NB4 (cell line): ENCODE data around the gene ELF1.

ENCODE experiments used
- DNase-seq: peaks from one replicate; pipeline ENCODE4 v3.0.0; 2010; ENCODE audit warnings: low read depth
- H3K4me3 ChIP-seq: one replicate; pipeline ENCODE4 v1.5.1; 2011; ENCODE audit warnings: mild to moderate bottlenecking, low read depth, low read length, moderate library complexity
- MYC ChIP-seq: IDR thresholded peaks from 2 replicates; pipeline ENCODE4 v1.6.1; 2011; ENCODE audit warnings: low read depth, low read length
- POLR2A ChIP-seq: IDR thresholded peaks from 2 replicates; pipeline ENCODE4 v1.6.1; 2011; ENCODE audit warnings: mild to moderate bottlenecking; ENCODE audit not compliant: insufficient read length; ENCODE audit errors: extremely low read depth
- TF ChIP-seq, protein P1 (sequence below): IDR thresholded peaks from one replicate; pipeline ENCODE4 v1.5.1; 2012; ENCODE audit warnings: low read depth, low read length
- TF ChIP-seq, protein P2 (sequence below): IDR thresholded peaks from 2 replicates; pipeline ENCODE4 v1.6.1; 2011; ENCODE audit warnings: low read depth, low read length

Gene ELF1

DNA sequence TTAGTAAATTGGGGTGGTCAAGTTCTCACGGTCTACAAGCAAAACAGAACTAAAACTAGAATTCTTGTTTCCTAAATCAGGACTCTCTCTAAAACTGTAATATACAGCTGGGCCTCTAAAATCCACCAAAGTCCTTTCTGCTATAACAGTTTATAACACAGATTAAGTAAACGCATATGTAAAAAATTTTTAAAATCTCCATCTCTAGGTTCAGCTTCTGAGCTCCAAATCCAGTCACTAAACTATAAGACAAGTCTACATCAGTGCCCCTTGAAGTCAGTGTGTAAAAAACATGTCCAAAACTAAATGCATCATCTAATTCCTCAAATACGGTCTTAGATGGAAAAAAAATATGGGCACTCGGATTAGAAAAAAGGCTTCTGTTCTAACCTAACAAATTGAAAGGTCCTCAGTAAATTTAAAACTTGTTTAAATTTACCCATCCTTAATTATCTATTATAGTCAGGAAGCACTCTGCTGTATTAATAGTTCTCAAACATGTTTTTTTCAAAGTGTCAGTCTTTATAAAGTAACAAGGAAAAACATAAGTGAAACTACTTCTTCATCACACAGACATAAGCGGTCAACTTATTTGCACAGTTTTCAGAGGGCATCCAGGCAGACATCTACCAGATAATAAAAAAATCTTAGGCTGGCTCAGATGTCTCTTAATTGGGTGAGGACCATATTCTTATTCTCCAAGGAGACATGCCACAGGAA is 33.6 kb downstream of the ELF1 start:
- TF ChIP-seq MYC, result no peak
- TF ChIP-seq, protein P1, sequence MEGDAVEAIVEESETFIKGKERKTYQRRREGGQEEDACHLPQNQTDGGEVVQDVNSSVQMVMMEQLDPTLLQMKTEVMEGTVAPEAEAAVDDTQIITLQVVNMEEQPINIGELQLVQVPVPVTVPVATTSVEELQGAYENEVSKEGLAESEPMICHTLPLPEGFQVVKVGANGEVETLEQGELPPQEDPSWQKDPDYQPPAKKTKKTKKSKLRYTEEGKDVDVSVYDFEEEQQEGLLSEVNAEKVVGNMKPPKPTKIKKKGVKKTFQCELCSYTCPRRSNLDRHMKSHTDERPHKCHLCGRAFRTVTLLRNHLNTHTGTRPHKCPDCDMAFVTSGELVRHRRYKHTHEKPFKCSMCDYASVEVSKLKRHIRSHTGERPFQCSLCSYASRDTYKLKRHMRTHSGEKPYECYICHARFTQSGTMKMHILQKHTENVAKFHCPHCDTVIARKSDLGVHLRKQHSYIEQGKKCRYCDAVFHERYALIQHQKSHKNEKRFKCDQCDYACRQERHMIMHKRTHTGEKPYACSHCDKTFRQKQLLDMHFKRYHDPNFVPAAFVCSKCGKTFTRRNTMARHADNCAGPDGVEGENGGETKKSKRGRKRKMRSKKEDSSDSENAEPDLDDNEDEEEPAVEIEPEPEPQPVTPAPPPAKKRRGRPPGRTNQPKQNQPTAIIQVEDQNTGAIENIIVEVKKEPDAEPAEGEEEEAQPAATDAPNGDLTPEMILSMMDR, result no peak
- TF ChIP-seq, protein P2, sequence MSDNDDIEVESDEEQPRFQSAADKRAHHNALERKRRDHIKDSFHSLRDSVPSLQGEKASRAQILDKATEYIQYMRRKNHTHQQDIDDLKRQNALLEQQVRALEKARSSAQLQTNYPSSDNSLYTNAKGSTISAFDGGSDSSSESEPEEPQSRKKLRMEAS, result no peak
- no peak for TF ChIP-seq POLR2A
- H3K4me3 ChIP-seq, result peak overlapping the region; percentile 29
- no peak for DNase-seq

DNA sequence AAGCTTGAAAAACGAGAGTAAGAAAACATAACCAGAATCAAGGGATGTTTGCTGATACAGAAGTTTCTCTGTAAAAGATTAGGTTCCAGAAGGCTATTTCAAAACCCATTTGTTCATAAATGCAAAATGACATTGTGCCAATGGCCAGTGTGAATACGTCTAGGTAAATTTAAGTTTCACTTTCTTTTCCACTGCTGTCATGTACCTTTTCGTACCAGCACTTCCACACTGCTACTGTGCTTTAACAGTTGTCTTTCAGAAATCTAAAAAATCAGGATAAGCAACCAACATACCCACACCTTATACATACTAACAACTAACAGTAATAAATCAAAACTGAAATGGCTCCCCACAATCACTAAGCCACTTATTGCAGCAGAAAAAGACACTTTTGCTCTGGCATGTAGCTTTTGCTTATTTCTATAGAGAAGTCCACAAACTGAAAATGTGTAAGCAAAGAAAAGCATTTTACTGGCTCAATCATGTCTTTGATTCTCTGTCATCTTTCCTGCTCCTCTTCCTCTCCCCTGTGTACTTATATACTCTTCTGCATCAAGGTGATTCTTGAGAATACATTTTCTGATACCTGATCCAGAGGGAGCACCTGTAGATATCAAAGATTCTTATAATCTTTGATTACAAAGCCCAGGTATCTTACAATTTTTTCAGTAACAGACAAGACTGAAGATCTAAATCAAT is 34.3 kb downstream of the ELF1 start:
- TF ChIP-seq, protein P1, result no peak
- TF ChIP-seq POLR2A (no peak), MYC (no peak)
- TF ChIP-seq, protein P2, result no peak
- no peak for DNase-seq
- H3K4me3 ChIP-seq, result peak overlapping the region; percentile 29

DNA sequence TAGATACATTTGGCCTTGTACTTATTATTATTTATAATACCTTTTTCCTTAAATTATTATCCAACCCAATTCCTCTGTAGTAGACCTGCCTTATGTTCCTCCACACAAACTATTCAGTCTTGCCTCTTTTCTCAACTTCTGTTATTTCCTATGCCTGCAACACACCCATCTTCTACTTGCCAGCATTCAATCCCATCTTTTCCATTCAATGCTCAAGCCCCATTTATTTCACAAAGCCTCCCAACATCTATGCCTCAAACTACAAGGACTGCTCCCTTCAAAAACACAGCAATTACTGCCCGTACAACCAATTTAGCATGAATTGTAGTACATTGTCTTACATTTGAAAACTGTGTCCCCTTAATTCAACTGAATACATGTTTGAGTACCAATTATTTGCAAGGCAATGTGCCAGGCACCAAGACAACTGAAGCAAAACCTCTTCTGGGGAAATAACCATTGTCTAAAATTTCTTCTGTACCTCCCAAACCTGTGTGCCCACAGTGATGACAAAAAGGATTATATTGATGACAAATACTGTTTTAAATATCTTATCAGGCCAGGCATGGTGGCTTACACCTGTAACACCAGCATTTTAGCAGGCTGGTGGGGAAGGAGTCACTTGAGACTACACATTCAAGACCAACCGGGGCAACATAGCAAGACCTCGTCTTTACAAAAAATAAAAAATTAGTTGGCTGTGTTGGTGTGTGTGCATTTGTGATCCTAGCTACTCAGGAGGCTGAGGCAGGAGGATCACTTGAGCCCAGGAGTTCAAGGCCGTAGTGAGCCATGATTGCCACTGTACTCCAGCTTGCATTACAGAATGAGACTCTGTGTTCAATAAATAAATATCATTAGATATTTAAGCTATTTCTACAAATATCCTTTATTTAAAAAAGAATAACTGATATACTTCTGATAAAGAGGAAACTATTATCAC is 35.1 kb downstream of the ELF1 start:
- no peak overlapping the region for H3K4me3 ChIP-seq
- TF ChIP-seq POLR2A (no peak), MYC (no peak)
- TF ChIP-seq, protein P1, result no peak
- TF ChIP-seq, protein P2, result no peak
- DNase-seq, result no peak

DNA sequence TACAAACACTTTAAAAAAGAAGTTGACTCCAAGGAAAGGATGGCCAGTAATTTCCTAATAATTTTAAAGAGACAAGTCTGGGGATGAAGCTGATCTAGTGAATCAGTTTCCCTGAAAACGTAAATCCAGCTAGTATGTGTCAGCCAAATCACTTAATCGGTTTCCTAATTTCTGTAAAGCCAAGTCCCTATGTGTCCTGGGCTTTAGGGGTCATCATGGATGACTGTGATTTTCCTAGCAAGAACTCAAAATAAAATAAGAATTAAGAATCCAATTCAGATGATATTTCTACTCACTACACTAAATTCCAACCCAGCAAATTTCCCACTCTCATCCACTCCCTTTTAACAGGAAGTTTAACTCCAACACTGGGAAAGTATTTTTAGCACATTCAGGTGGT is 35.9 kb downstream of the ELF1 start:
- peak overlapping the region; percentile 68 for H3K4me3 ChIP-seq
- TF ChIP-seq, protein P2, result no peak
- TF ChIP-seq, protein P1, result no peak
- no peak for TF ChIP-seq MYC
- TF ChIP-seq POLR2A, result no peak
- DNase-seq, result no peak

DNA sequence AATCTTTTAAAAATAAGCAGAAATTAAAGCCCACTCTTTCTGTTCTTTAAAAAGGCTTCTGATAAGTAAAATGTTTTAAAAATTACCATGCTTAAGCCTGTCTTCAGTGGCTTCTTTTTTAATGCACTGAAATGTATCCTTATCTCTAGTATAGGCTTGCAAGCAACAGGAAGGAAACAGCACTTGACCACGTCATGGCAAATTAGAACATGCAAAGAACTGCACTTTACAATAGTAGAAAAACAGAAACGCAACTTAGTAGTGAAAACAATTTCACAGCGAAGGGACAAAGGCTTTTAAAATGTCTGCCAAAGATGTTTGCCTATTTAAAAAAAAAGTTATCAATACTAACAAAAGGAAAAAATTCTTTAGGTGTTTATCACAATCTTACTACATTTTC is 36.3 kb downstream of the ELF1 start:
- peak overlapping the region; percentile 68 for H3K4me3 ChIP-seq
- DNase-seq, result peak; percentile 90

More for the DNA sequence above, 36.3 kb downstream of the ELF1 start:
- TF ChIP-seq, protein P1, result no peak
- TF ChIP-seq, protein P2, result peak; percentile 69
- TF ChIP-seq MYC (peak; percentile 60; the same call in 1 of the 2 replicates), POLR2A (peak; percentile 56)
